ENCODE data around the gene TSPAN2. TPM values are rescaled to one million over a fixed set of nuclear protein-coding genes. Genes with fewer than 3 reads are reported as not detected.

The TSPAN2 gene
- total and polyA plus RNA-seq, 2 experiments from 2014 or later: 2.8 to 4.1 TPM

DNA sequence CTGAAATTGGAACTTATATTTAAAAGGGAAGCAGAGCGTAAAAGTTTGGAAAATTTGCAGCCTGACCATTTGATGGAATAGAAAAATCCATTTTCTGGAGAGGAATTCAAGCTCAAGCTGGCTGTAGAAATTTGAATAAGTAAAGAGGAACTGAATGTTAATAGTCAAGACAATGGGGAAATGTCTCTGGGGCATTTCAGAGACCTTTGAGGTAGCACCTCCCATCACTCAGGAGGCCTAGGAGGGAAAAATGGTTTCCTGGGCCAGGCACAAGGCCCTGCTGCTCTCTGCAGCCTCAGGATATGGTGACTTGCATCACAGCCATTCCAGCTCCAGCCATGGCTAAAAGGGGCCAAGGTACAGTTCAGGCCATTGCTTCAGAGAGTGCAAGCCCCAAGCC lies 77.3 kb downstream of the TSPAN2 start:
- no peak overlapping the region for H2AFZ ChIP-seq
- no peaks in the 10 kb centered on the region for H3K36me3 ChIP-seq (replicated peaks; ENCODE audit: insufficient read depth, low read depth)
- H3K79me2 ChIP-seq: no peaks in the 10 kb centered on the region
- no peaks in the 10 kb centered on the region for H3K4me1 ChIP-seq (ENCODE audit: insufficient read depth)
- DNase-seq (ENCODE audit: low spot score): no peak
- no peaks in the 10 kb centered on the region for H3K27me3 ChIP-seq
- no peaks in the 10 kb centered on the region for H4K20me1 ChIP-seq (ENCODE audit: insufficient read depth, poor library complexity, severe bottlenecking)
- TF ChIP-seq, protein P1, sequence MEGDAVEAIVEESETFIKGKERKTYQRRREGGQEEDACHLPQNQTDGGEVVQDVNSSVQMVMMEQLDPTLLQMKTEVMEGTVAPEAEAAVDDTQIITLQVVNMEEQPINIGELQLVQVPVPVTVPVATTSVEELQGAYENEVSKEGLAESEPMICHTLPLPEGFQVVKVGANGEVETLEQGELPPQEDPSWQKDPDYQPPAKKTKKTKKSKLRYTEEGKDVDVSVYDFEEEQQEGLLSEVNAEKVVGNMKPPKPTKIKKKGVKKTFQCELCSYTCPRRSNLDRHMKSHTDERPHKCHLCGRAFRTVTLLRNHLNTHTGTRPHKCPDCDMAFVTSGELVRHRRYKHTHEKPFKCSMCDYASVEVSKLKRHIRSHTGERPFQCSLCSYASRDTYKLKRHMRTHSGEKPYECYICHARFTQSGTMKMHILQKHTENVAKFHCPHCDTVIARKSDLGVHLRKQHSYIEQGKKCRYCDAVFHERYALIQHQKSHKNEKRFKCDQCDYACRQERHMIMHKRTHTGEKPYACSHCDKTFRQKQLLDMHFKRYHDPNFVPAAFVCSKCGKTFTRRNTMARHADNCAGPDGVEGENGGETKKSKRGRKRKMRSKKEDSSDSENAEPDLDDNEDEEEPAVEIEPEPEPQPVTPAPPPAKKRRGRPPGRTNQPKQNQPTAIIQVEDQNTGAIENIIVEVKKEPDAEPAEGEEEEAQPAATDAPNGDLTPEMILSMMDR (IDR thresholded peaks at IDR 0.05; ENCODE audit: poor library complexity): no peak
- no peak for TF ChIP-seq EZH2 (IDR thresholded peaks at IDR 0.05; ENCODE audit: borderline replicate concordance)
- TF ChIP-seq EZH2phosphoT487 (IDR thresholded peaks at IDR 0.05; ENCODE audit: low read depth, severe bottlenecking, unreplicated experiment): no peak
- no peak overlapping the region for H3K4me3 ChIP-seq
- H3K9me3 ChIP-seq (ENCODE audit: low read depth): no peaks in the 10 kb centered on the region
- no peaks in the 10 kb centered on the region for H3K9me2 ChIP-seq (replicated peaks; ENCODE audit: insufficient read depth)
- no peak overlapping the region for H3K4me2 ChIP-seq
- 84% methylated on average over 1 of the region's 1 CpG for WGBS (ENCODE audit: low lambda C conversion rate, missing lambda C conversion rate)
- H3K27ac ChIP-seq: no peak overlapping the region

DNA sequence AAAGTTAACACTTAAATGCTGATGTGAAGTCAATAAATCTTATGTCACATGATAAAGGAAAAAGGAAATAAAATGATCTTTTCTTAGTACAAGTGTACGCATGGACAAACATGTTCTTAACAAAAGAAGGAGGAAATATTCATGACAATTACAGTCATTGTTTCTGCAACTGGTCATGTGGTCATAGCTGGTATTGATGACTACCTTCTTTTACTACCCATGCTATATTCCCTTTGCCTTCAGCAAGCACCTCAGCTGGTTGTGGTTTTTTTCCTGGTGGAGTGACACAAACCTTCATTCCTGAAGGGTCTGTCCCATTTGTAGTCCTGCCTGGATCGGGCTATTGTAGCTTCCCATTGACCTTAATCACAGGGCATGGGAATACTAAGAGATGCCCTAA lies 83.1 kb downstream of the TSPAN2 start:
- 92% methylated on average over 2 of the region's 2 CpGs for WGBS (ENCODE audit: low lambda C conversion rate, missing lambda C conversion rate)
- H3K27ac ChIP-seq: no peak overlapping the region
- no peaks in the 10 kb centered on the region for H3K79me2 ChIP-seq
- no peak for TF ChIP-seq EZH2phosphoT487 (IDR thresholded peaks at IDR 0.05; ENCODE audit: low read depth, severe bottlenecking, unreplicated experiment)
- TF ChIP-seq, protein P1 (IDR thresholded peaks at IDR 0.05; ENCODE audit: poor library complexity): no peak
- TF ChIP-seq EZH2 (IDR thresholded peaks at IDR 0.05; ENCODE audit: borderline replicate concordance): no peak
- no peaks in the 10 kb centered on the region for H3K4me1 ChIP-seq (ENCODE audit: insufficient read depth)
- no peaks in the 10 kb centered on the region for H3K9me3 ChIP-seq (ENCODE audit: low read depth)
- H3K36me3 ChIP-seq (replicated peaks; ENCODE audit: insufficient read depth, low read depth): no peaks in the 10 kb centered on the region
- H4K20me1 ChIP-seq (ENCODE audit: insufficient read depth, poor library complexity, severe bottlenecking): no peaks in the 10 kb centered on the region
- H3K9me2 ChIP-seq (replicated peaks; ENCODE audit: insufficient read depth): no peaks in the 10 kb centered on the region
- no peaks in the 10 kb centered on the region for H3K27me3 ChIP-seq
- DNase-seq (ENCODE audit: low spot score): no peak
- no peak overlapping the region for H3K4me3 ChIP-seq
- H2AFZ ChIP-seq: no peak overlapping the region
- no peak overlapping the region for H3K4me2 ChIP-seq

Other genes starting within 250 kb of the TSPAN2 start
- not detected in 2 replicates for gene SYCP1, start 234.6 kb downstream of the TSPAN2 start, total RNA-seq
- not detected in 2 replicates for gene SYCP1, start 234.6 kb downstream of the TSPAN2 start, polyA plus RNA-seq
- gene TSHB, start 59.7 kb downstream of the TSPAN2 start, total RNA-seq: 1.0 TPM in 1 of 2 replicates, not detected in the other
- 0.71 TPM in 1 of 2 replicates, not detected in the other for gene TSHB, start 59.7 kb downstream of the TSPAN2 start, polyA plus RNA-seq
- 0.37 and 0.64 TPM in 2 replicates for gene NGF, start 248.7 kb upstream of the TSPAN2 start, total RNA-seq
- gene NGF, start 248.7 kb upstream of the TSPAN2 start, polyA plus RNA-seq: 0.60 and 2.6 TPM in 2 replicates